LNCAP (cell line): Measurements from ENCODE around the gene DLK1.

Experiments used
- CTCF ChIP-seq: fragments of 450-650 bp; IDR thresholded peaks from 2 replicates; pipeline ENCODE4 v1.5.1; 2017; ENCODE audit warnings: mild to moderate bottlenecking

The DLK1 gene

GRCh38 chr14:100767788-100768536 is 41.3 kb downstream of the DLK1 start:
- no peak for TF ChIP-seq CTCF

- no peak for TF ChIP-seq CTCF
These were observed 42.6 kb downstream of the DLK1 start for GRCh38 chr14:100769035-100769939.

- TF ChIP-seq CTCF = no peak
These were observed 43.4 kb downstream of the DLK1 start for GRCh38 chr14:100770046-100770445.

- TF ChIP-seq CTCF = no peak
These were observed 44.0 kb downstream of the DLK1 start for GRCh38 chr14:100770605-100771120.

GRCh38 chr14:100771121-100771800 is 44.6 kb downstream of the DLK1 start:
- TF ChIP-seq CTCF = no peak

- TF ChIP-seq CTCF = no peak
These were observed 46.0 kb downstream of the DLK1 start for GRCh38 chr14:100772607-100773165.
